Measurements from ENCODE around the gene ZNF516.

- no peak for TF ChIP-seq HMGXB4 (CRISPR knock-in tag; IDR thresholded peaks at IDR 0.05; ENCODE audit: borderline replicate concordance)
- TF ChIP-seq EP300 (IDR thresholded peaks at IDR 0.05): no peak
- no peak for TF ChIP-seq HES2 (IDR thresholded peaks at IDR 0.05)
- TF ChIP-seq PBX3 (IDR thresholded peaks at IDR 0.05): no peak
- no peak for TF ChIP-seq CTCF (IDR thresholded peaks at IDR 0.05)
- no peak for TF ChIP-seq E2F6 (IDR thresholded peaks at IDR 0.05; ENCODE audit: borderline replicate concordance, low read depth)
- no peak for TF ChIP-seq NR3C1 (IDR thresholded peaks at IDR 0.05)
- no peak for TF ChIP-seq CHD2 (IDR thresholded peaks at IDR 0.05; ENCODE audit: low read length, partially characterized antibody)
- no peak for TF ChIP-seq MAFK (IDR thresholded peaks at IDR 0.05; ENCODE audit: partially characterized antibody)
- no peak for TF ChIP-seq MAX (IDR thresholded peaks at IDR 0.05)
- TF ChIP-seq CEBPB (IDR thresholded peaks at IDR 0.05): no peak
- no peak for TF ChIP-seq MYC (IDR thresholded peaks at IDR 0.05; ENCODE audit: borderline replicate concordance, low read length)
Measured at GRCh38 chr18:76388261-76388660, 106.8 kb downstream of the ZNF516 start.

Measured in A549 (cell line).